Spleen (tissue), 7 donors: ENCODE results near the gene RARG.

Source experiments
- POLR2A ChIP-seq, 3 donors: fragments of 450-650 bp; IDR thresholded peaks; one replicate each; pipeline ENCODE4 v1.5.1; 2017; ENCODE audit warnings: antibody characterized with exemption in 3 of 3, mild to moderate bottlenecking in 1 of 3
- POLR2AphosphoS5 ChIP-seq, 3 donors: sonication (generic); formaldehyde crosslinking; IDR thresholded peaks; one replicate each; pipeline ENCODE4 v1.5.1; 2017; ENCODE audit warnings: antibody characterized with exemption in 3 of 3
- TF ChIP-seq, protein P1 (sequence below), 11 experiments: fragments of 200-600 bp in 7 of 11; fragments of 450-650 bp in 4 of 11; sonication (generic) in 4 of 11; IDR thresholded peaks in 8 of 11; conservative IDR thresholded peaks in 3 of 11; 1 replicate in 7 of 11; 2 replicates in 4 of 11; pipeline versions ENCODE4 v1.4.0 to v1.8.0; 2016 to 2021; ENCODE audit warnings: antibody characterized with exemption in 11 of 11, inconsistent platforms in 4 of 11, mild to moderate bottlenecking in 1 of 11
- donor health status: DM: no; HTN: no; CAD: no; lungs with moderate emphysema.
- donor health status: DM: no; HTN: no; CAD: no.
- donor health status: DM: no; HTN: no; CAD: no.

DNA sequence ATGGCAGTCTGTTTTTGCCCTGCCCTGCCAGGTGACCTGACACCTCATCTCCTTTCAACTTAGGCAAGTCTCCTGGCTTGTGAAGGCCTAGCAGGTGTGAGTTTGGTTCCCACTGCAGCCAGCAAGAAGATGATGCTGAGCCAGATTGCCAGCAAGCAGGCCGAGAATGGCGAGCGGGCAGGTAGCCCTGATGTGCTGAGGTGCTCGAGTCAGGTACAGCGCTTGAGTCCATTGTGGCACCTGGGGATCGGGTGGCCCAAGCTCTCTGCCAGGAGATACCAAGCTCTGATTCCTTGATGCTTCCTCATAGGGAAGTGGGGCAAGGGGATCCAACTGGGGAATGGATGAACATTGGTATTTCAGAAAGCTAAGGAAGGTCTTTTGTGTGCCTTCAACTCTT, 47.2 kb downstream of the RARG start:
- no peak for TF ChIP-seq POLR2A (IDR thresholded peaks at IDR 0.05)
- TF ChIP-seq, protein P1, sequence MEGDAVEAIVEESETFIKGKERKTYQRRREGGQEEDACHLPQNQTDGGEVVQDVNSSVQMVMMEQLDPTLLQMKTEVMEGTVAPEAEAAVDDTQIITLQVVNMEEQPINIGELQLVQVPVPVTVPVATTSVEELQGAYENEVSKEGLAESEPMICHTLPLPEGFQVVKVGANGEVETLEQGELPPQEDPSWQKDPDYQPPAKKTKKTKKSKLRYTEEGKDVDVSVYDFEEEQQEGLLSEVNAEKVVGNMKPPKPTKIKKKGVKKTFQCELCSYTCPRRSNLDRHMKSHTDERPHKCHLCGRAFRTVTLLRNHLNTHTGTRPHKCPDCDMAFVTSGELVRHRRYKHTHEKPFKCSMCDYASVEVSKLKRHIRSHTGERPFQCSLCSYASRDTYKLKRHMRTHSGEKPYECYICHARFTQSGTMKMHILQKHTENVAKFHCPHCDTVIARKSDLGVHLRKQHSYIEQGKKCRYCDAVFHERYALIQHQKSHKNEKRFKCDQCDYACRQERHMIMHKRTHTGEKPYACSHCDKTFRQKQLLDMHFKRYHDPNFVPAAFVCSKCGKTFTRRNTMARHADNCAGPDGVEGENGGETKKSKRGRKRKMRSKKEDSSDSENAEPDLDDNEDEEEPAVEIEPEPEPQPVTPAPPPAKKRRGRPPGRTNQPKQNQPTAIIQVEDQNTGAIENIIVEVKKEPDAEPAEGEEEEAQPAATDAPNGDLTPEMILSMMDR (IDR thresholded peaks at IDR 0.05 in 8 of 11, conservative IDR thresholded peaks at IDR 0.05 in 3 of 11), result no peak
- peak in 2 of 3 donors; percentile 31 to 45 for TF ChIP-seq POLR2AphosphoS5 (IDR thresholded peaks at IDR 0.05)
